Body of pancreas (tissue), 4 donors: ENCODE results near the gene TENT5C.

Experiments
- CTCF ChIP-seq, 7 experiments: fragments of 450-650 bp in 4 of 7; fragments of 200-600 bp in 3 of 7; sonication (generic) in 3 of 7; IDR thresholded peaks; one replicate each; pipeline ENCODE4 v1.5.1; 2016 to 2019; ENCODE audit warnings: antibody characterized with exemption in 7 of 7
- POLR2A ChIP-seq, 3 donors: fragments of 450-650 bp; IDR thresholded peaks; one replicate each; pipeline ENCODE4 v1.6.1; 2016; ENCODE audit warnings: antibody characterized with exemption in 3 of 3, mild to moderate bottlenecking in 2 of 3

GRCh38 chr1:117669572-117669971, 63.7 kb downstream of the TENT5C start:
- TF ChIP-seq CTCF (IDR thresholded peaks at IDR 0.05) (no peak), POLR2A (IDR thresholded peaks at IDR 0.05) (no peak)
